CD4-positive, alpha-beta T cell treated with Interleukin-1 beta for 1 hour (primary cell): ENCODE measurements around the gene MBOAT7.
"Not testable (repeated sequence)": the region's sequence is repeated elsewhere in the genome, so short reads cannot be mapped to it uniquely, and the experiment has no call there.

Source experiments
- DNase-seq, 2 donors: peaks; one replicate each; pipeline ENCODE4 v3.0.0-alpha.2; 2020 to 2022

The MBOAT7 gene

GRCh38 chr19:54186934-54187381 lies 2.4 kb downstream of the MBOAT7 start:
- no peak for DNase-seq

- no peak for DNase-seq
These were observed 3.0 kb downstream of the MBOAT7 start for GRCh38 chr19:54186351-54186750.

GRCh38 chr19:54183431-54183830 lies 5.9 kb downstream of the MBOAT7 start:
- DNase-seq = no peak

GRCh38 chr19:54181894-54182293 lies 7.5 kb downstream of the MBOAT7 start:
- DNase-seq = not testable (repeated sequence)

DNA sequence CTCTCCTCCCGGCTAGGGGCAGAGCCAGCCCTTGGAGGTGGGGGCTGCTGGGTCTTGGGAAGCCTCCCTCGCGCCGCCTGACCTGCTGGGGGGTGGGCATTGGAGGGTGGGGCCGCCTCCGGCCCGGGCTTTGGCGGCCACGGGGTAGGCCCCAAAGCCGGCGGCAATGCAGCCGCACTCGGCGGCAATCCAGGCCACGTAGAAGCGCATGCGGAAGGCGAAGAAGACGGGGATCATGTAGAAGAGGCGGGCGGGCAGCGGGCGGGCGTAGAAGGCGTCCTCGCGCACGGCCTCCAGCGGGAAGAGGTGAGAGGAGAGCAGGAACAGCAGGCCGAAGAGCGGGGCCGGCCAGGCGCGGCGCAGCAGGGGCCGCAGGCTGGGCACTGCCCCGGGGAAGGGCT lies 8.7 kb downstream of the MBOAT7 start:
- no peak for DNase-seq

GRCh38 chr19:54179921-54180461 lies 9.4 kb downstream of the MBOAT7 start:
- peak in 1 of 2 donors; percentile 31 for DNase-seq

- no peak for DNase-seq
These were observed 10.0 kb downstream of the MBOAT7 start for GRCh38 chr19:54179262-54179852.

GRCh38 chr19:54178581-54179261 lies 10.7 kb downstream of the MBOAT7 start:
- DNase-seq = peak; percentile 30 to 42

GRCh38 chr19:54173951-54174834 lies 15.2 kb downstream of the MBOAT7 start:
- DNase-seq = no peak

DNA sequence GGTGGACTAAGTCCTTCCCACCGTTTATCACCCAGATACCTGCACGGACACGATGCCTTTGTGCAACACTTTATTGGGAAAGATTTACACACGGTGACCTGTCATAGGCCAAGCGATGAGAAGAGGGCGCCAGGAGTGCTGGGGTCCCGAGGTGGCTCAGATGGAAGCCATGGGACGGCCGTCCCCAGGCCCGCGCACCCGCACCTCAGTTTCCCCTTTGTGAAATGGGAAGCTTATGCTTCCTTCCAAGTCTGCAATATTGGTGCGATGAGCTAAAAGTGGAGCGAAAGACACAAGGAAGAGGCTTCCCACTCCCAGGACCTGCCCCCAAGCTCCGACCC lies 16.1 kb downstream of the MBOAT7 start:
- no peak for DNase-seq

- DNase-seq = peak in 1 of 2 donors; percentile 30
These were observed 16.7 kb downstream of the MBOAT7 start, which contains the start of gene TMC4 for GRCh38 chr19:54172471-54173358. Gene TMC4 (minus strand): TSS chr19:54173160. CDS start chr19:54173117, 43 bp downstream.

GRCh38 chr19:54171736-54172431 lies 17.5 kb downstream of the MBOAT7 start:
- DNase-seq = not testable (repeated sequence)

GRCh38 chr19:54169149-54169740 lies 20.1 kb downstream of the MBOAT7 start:
- DNase-seq = no peak

GRCh38 chr19:54168174-54168917 lies 21.0 kb downstream of the MBOAT7 start:
- peak; percentile 85 to 87 for DNase-seq

DNA sequence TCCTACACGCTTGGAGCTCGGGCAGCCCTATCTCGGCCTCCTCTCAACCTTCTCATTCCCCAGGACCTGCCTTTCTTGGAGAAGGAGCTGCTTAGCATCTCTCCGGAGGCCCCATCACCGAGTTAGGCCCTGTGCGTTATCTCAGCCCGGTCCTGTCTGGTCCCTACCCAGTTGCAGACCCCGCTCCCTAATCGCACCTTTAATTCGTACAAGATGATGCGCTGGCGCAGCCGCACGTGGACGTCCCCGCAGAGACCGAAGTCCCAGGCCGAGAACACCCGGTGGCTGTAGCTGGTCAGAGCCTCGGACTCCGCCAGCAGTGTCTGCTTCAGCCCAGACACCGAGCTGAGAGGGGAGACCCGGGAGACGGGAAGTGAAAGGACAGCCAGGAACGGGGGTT lies 24.2 kb downstream of the MBOAT7 start:
- no peak for DNase-seq

GRCh38 chr19:54164369-54165068 lies 24.9 kb downstream of the MBOAT7 start:
- DNase-seq = peak; percentile 63 to 79

DNA sequence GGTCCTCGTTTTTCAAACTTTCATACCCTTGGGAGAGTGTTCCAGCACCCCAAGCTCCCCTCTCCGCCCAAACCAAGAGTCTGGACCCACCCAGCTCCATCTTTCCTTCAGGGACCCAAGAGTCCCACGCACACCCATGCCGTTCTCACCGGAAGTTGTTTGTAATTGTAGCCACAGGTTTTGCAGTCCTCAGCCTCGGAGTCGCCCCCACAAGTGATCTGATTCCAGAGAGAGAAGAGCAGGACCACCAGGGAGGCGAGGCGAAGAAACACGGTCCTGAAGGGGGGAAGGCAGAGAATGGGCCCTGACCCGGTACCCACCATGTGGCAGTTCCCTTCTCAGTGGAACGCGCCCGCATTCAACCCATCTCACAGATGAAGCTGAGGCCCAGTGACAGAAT lies 26.5 kb downstream of the MBOAT7 start:
- no peak for DNase-seq

- peak; percentile 79 to 86 for DNase-seq
These were observed 27.1 kb downstream of the MBOAT7 start for GRCh38 chr19:54162241-54162805.

GRCh38 chr19:54160854-54161253 lies 28.5 kb downstream of the MBOAT7 start:
- no peak for DNase-seq
